Natural killer cell (primary cell): ENCODE measurements around the gene FRK. TPM values are rescaled to one million over a fixed set of nuclear protein-coding genes. Genes with fewer than 3 reads are reported as not detected.

Experiments used
- ATAC-seq, 3 donors: fragments of 150-1000 bp in 2 of 3; fragments of 200-7000 bp in 1 of 3; cut with Tn5 transposase; 1 replicate in 1 of 3; 2 replicates in 2 of 3; pipeline ENCODE4 v1.10.0; 2021; ENCODE audit warnings: mild to moderate bottlenecking in 2 of 3, moderate library complexity in 2 of 3
- DNase-seq, 2 donors: peaks; one replicate each; pipeline versions ENCODE4 v3.0.0 to v3.0.0-alpha.2; 2013 to 2021; ENCODE audit warnings: mixed read lengths in 1 of 2
- H3K27ac ChIP-seq: one replicate; pipeline ENCODE4 v1.5.1; 2013; ENCODE audit warnings: mild to moderate bottlenecking, low read length
- H3K27me3 ChIP-seq: one replicate; pipeline ENCODE4 v1.6.1; 2013; ENCODE audit warnings: low read length; ENCODE audit not compliant: control insufficient read depth, insufficient read depth
- H3K36me3 ChIP-seq: one replicate; pipeline ENCODE4 v1.6.1; 2013; ENCODE audit warnings: low read length; ENCODE audit not compliant: control insufficient read depth, insufficient read depth
- H3K4me1 ChIP-seq: one replicate; pipeline ENCODE4 v1.6.1; 2013; ENCODE audit warnings: low read length; ENCODE audit not compliant: control insufficient read depth, insufficient read depth
- H3K4me3 ChIP-seq: one replicate; pipeline ENCODE4 v1.5.1; 2013; ENCODE audit warnings: low read length
- H3K9me3 ChIP-seq: one replicate; pipeline ENCODE4 v1.6.1; 2013; ENCODE audit warnings: low read length; ENCODE audit not compliant: control insufficient read depth, insufficient read depth
- H3K27ac Mint-ChIP-seq, 2 donors: one replicate each; pipeline ENCODE4 v1.8.0; 2022; ENCODE audit warnings: mild to moderate bottlenecking in 2 of 2, mixed read lengths in 2 of 2, moderate library complexity in 1 of 2
- H3K27me3 Mint-ChIP-seq, 2 donors: one replicate each; pipeline ENCODE4 v1.8.0; 2022; ENCODE audit warnings: low read depth in 2 of 2, mixed read lengths in 2 of 2
- H3K36me3 Mint-ChIP-seq: one replicate; pipeline ENCODE4 v1.8.0; 2022; ENCODE audit warnings: mixed read lengths
- H3K4me1 Mint-ChIP-seq, 2 donors: one replicate each; pipeline ENCODE4 v1.8.0; 2022; ENCODE audit warnings: mixed read lengths in 2 of 2
- H3K4me3 Mint-ChIP-seq: one replicate; pipeline ENCODE4 v1.8.0; 2022; ENCODE audit warnings: mild to moderate bottlenecking, moderate library complexity, mixed read lengths
- H3K9me3 Mint-ChIP-seq, 2 donors: one replicate each; pipeline ENCODE4 v1.8.0; 2022; ENCODE audit warnings: mixed read lengths in 2 of 2
- CTCF ChIP-seq: fragments of 200-600 bp; IDR thresholded peaks from one replicate; pipeline ENCODE4 v1.8.0; 2022; ENCODE audit warnings: antibody characterized with exemption
- WGBS: methylation state at CpG from one replicate; pipeline ENCODE4 v1.1.7; 2013; ENCODE audit warnings: missing lambda C conversion rate; ENCODE audit not compliant: insufficient coverage; 5-methylcytosine and 5-hydroxymethylcytosine counted together
- intact Hi-C: fragments of 100-400 bp; cut with micrococcal nuclease; formaldehyde crosslinking; loops from one replicate; pipeline ENCODE4 v1.14.2; 2022
- total RNA-seq, 4 donors: library from RNA; stranded (reverse); fragments of 120-200 nt in 1 of 4; gene quantifications; one replicate each; pipeline versions ENCODE4 v1.2.3 to v1.2.4, GENCODE V29; 2013 to 2022

The FRK gene
- total RNA-seq, 3 donors from 2014 or later (not counting 1 experiment from before 2014, with no cell fraction given): not detected

GRCh38 chr6:116088946-116089345 is 28.3 kb upstream of the FRK start:
- no peaks in the 10 kb centered on the region for H3K9me3 ChIP-seq
- H3K27ac ChIP-seq: no peak overlapping the region
- no peaks in the 10 kb centered on the region for H3K36me3 Mint-ChIP-seq
- H3K27ac Mint-ChIP-seq: no peak overlapping the region
- H3K27me3 Mint-ChIP-seq: peaks cover 0 to 6% of the 10 kb centered on the region in 2 donors
- ATAC-seq: no peak
- no peak for TF ChIP-seq CTCF
- H3K9me3 Mint-ChIP-seq: no peaks in the 10 kb centered on the region
- no peaks in the 10 kb centered on the region for H3K27me3 ChIP-seq
- peaks cover 8% of the 10 kb centered on the region for H3K4me1 ChIP-seq
- no peak for DNase-seq
- peaks cover 6 to 7% of the 10 kb centered on the region in 2 donors for H3K4me1 Mint-ChIP-seq
- intact Hi-C loops: no loop called here
- H3K36me3 ChIP-seq: no peaks in the 10 kb centered on the region
- H3K4me3 ChIP-seq: no peak overlapping the region
- H3K4me3 Mint-ChIP-seq: no peak overlapping the region

GRCh38 chr6:116087437-116088027 is 26.8 kb upstream of the FRK start:
- Mint-ChIP-seq H3K27ac (no peak overlapping the region), H3K4me1 (peaks cover 6 to 7% of the 10 kb centered on the region in 2 donors), H3K27me3 (peaks cover 10 to 13% of the 10 kb centered on the region in 2 donors), H3K4me3 (no peak overlapping the region), H3K36me3 (no peaks in the 10 kb centered on the region), H3K9me3 (no peaks in the 10 kb centered on the region)
- no peak for TF ChIP-seq CTCF
- Histone ChIP-seq H3K9me3 (no peaks in the 10 kb centered on the region), H3K27ac (no peak overlapping the region), H3K4me1 (peaks cover 8% of the 10 kb centered on the region), H3K27me3 (no peaks in the 10 kb centered on the region), H3K36me3 (no peaks in the 10 kb centered on the region), H3K4me3 (no peak overlapping the region)
- 76% methylated on average over 4 of the region's 4 CpGs for WGBS
- DNase-seq (no peak), ATAC-seq (no peak)
- intact Hi-C loops: no loop called here

GRCh38 chr6:116084284-116084683 is 23.6 kb upstream of the FRK start:
- Mint-ChIP-seq H3K27ac (no peak overlapping the region), H3K27me3 (peaks cover 20 to 21% of the 10 kb centered on the region in 2 donors), H3K4me1 (no peaks in the 10 kb centered on the region), H3K9me3 (no peaks in the 10 kb centered on the region), H3K36me3 (no peaks in the 10 kb centered on the region), H3K4me3 (no peak overlapping the region)
- Histone ChIP-seq H3K9me3 (no peaks in the 10 kb centered on the region), H3K27me3 (no peaks in the 10 kb centered on the region), H3K4me3 (no peak overlapping the region), H3K4me1 (peaks cover 3% of the 10 kb centered on the region), H3K36me3 (no peaks in the 10 kb centered on the region), H3K27ac (no peak overlapping the region)
- DNase-seq (no peak), ATAC-seq (no peak)
- WGBS: 93% methylated on average over 2 of the region's 2 CpGs
- intact Hi-C loops: no loop called here
- TF ChIP-seq CTCF: no peak

- H3K27ac ChIP-seq: no peak overlapping the region
- H3K27me3 ChIP-seq: no peaks in the 10 kb centered on the region
- H3K9me3 Mint-ChIP-seq: no peaks in the 10 kb centered on the region
- intact Hi-C loops: no loop called here
- TF ChIP-seq CTCF: no peak
- no peak overlapping the region for H3K4me3 Mint-ChIP-seq
- H3K4me1 ChIP-seq: peaks cover 3% of the 10 kb centered on the region
- ATAC-seq: no peak
- no peak overlapping the region for H3K4me3 ChIP-seq
- no peaks in the 10 kb centered on the region for H3K36me3 ChIP-seq
- H3K4me1 Mint-ChIP-seq: no peaks in the 10 kb centered on the region
- H3K9me3 ChIP-seq: no peaks in the 10 kb centered on the region
- no peak for DNase-seq
- H3K36me3 Mint-ChIP-seq: no peaks in the 10 kb centered on the region
- WGBS: 92% methylated on average over 5 of the region's 5 CpGs
- H3K27me3 Mint-ChIP-seq: peaks cover 19 to 32% of the 10 kb centered on the region in 2 donors
- H3K27ac Mint-ChIP-seq: no peak overlapping the region
These were observed 22.4 kb upstream of the FRK start for GRCh38 chr6:116083052-116083451.
